ENCODE measurements around the gene MAN1B1.

The MAN1B1 gene

GRCh38 chr9:137136881-137137607 lies 50.3 kb downstream of the MAN1B1 start:
- H3K9me3 ChIP-seq (ENCODE audit: severe bottlenecking), result no peaks in the 10 kb centered on the region
- H3K4me1 ChIP-seq (ENCODE audit: insufficient read depth, poor library complexity, severe bottlenecking), result no peaks in the 10 kb centered on the region
- ATAC-seq (ENCODE audit: low read depth) (no peak), DNase-seq (ENCODE audit: low spot score) (no peak)
- peaks cover 53% of the 10 kb centered on the region for H3K27me3 ChIP-seq (ENCODE audit: insufficient read depth, poor library complexity, severe bottlenecking)
- no peak overlapping the region for H3K4me3 ChIP-seq (ENCODE audit: severe bottlenecking)
- H3K36me3 ChIP-seq (ENCODE audit: low read depth), result no peaks in the 10 kb centered on the region
- no peak overlapping the region for H3K27ac ChIP-seq (ENCODE audit: poor library complexity, severe bottlenecking)
- TF ChIP-seq, protein P1, sequence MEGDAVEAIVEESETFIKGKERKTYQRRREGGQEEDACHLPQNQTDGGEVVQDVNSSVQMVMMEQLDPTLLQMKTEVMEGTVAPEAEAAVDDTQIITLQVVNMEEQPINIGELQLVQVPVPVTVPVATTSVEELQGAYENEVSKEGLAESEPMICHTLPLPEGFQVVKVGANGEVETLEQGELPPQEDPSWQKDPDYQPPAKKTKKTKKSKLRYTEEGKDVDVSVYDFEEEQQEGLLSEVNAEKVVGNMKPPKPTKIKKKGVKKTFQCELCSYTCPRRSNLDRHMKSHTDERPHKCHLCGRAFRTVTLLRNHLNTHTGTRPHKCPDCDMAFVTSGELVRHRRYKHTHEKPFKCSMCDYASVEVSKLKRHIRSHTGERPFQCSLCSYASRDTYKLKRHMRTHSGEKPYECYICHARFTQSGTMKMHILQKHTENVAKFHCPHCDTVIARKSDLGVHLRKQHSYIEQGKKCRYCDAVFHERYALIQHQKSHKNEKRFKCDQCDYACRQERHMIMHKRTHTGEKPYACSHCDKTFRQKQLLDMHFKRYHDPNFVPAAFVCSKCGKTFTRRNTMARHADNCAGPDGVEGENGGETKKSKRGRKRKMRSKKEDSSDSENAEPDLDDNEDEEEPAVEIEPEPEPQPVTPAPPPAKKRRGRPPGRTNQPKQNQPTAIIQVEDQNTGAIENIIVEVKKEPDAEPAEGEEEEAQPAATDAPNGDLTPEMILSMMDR (IDR thresholded peaks at IDR 0.05; ENCODE audit: poor library complexity, severe bottlenecking), result no peak

- no peaks in the 10 kb centered on the region for H3K4me1 ChIP-seq (ENCODE audit: insufficient read depth, poor library complexity, severe bottlenecking)
- no peak overlapping the region for H3K4me3 ChIP-seq (ENCODE audit: severe bottlenecking)
- no peak for DNase-seq (ENCODE audit: low spot score)
- no peak overlapping the region for H3K27ac ChIP-seq (ENCODE audit: poor library complexity, severe bottlenecking)
- H3K27me3 ChIP-seq (ENCODE audit: insufficient read depth, poor library complexity, severe bottlenecking), result peaks cover 53% of the 10 kb centered on the region
- H3K9me3 ChIP-seq (ENCODE audit: severe bottlenecking), result no peaks in the 10 kb centered on the region
- no peak for ATAC-seq (ENCODE audit: low read depth)
- TF ChIP-seq, protein P1 (IDR thresholded peaks at IDR 0.05; ENCODE audit: poor library complexity, severe bottlenecking), result no peak
- H3K36me3 ChIP-seq (ENCODE audit: low read depth), result no peaks in the 10 kb centered on the region
These were observed 51.4 kb downstream of the MAN1B1 start for GRCh38 chr9:137138058-137138721.

- ATAC-seq (ENCODE audit: low read depth) (0 out of 3 replicates have a peak, but pooled peaks have one; percentile 24), DNase-seq (ENCODE audit: low spot score) (no peak)
- Histone ChIP-seq H3K27ac (ENCODE audit: poor library complexity, severe bottlenecking) (no peak within 1 kb of the TSS), H3K27me3 (ENCODE audit: insufficient read depth, poor library complexity, severe bottlenecking) (peaks cover 53% of the 10 kb centered on the region), H3K4me1 (ENCODE audit: insufficient read depth, poor library complexity, severe bottlenecking) (no peaks in the 10 kb centered on the region), H3K4me3 (ENCODE audit: severe bottlenecking) (no peak within 1 kb of the TSS), H3K9me3 (ENCODE audit: severe bottlenecking) (no peaks in the 10 kb centered on the region), H3K36me3 (ENCODE audit: low read depth) (no peaks in the 10 kb centered on the region)
- TF ChIP-seq, protein P1 (IDR thresholded peaks at IDR 0.05; ENCODE audit: poor library complexity, severe bottlenecking), result no peak
These were observed 52.1 kb downstream of the MAN1B1 start, which contains the start of gene GRIN1 for GRCh38 chr9:137138722-137139467. Gene GRIN1, plus strand, starts transcription at chr9:137139154. Its CDS starts 333 bp downstream, at chr9:137139487.

DNA sequence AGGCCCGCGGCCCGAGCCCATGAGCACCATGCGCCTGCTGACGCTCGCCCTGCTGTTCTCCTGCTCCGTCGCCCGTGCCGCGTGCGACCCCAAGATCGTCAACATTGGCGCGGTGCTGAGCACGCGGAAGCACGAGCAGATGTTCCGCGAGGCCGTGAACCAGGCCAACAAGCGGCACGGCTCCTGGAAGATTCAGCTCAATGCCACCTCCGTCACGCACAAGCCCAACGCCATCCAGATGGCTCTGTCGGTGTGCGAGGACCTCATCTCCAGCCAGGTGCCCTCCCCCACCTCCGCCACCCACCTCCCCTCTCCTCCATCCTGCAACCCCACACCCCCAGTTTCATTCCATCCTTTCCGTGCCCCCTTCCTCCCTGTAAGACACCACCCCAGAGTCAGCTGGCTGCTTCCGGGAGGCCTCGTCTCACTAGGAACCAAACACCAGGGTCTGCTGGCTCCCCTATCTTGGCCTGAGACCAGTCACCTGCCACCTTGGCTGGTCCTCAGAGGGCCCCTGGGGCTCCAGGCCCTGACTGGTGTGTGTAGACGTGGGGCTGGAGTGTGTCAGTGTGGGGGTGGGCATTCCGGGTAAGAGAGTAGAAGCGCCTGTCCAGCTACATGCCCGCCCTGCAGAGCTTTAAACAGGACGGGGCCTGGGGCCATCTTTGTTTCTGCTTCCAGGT lies 52.8 kb downstream of the MAN1B1 start:
- DNase-seq (ENCODE audit: low spot score), result peak; percentile 55
- ATAC-seq (ENCODE audit: low read depth), result no peak
- H3K9me3 ChIP-seq (ENCODE audit: severe bottlenecking), result no peaks in the 10 kb centered on the region
- H3K27me3 ChIP-seq (ENCODE audit: insufficient read depth, poor library complexity, severe bottlenecking), result peaks cover 53% of the 10 kb centered on the region
- TF ChIP-seq, protein P1 (IDR thresholded peaks at IDR 0.05; ENCODE audit: poor library complexity, severe bottlenecking), result no peak
- no peak overlapping the region for H3K4me3 ChIP-seq (ENCODE audit: severe bottlenecking)
- no peaks in the 10 kb centered on the region for H3K4me1 ChIP-seq (ENCODE audit: insufficient read depth, poor library complexity, severe bottlenecking)
- no peaks in the 10 kb centered on the region for H3K36me3 ChIP-seq (ENCODE audit: low read depth)
- H3K27ac ChIP-seq (ENCODE audit: poor library complexity, severe bottlenecking), result no peak overlapping the region
